Adrenal gland (tissue), 12 donors: ENCODE results near the gene MAGOH. TPM values are rescaled to one million over a fixed set of nuclear protein-coding genes. Genes with fewer than 3 reads are reported as not detected.

Experiments
- DNase-seq, 7 donors: peaks; one replicate each; pipeline ENCODE4 v3.0.0-alpha.2; 2019 to 2020
- H3K27ac ChIP-seq, 5 donors: fragments of 200-600 bp; sonication (generic) in 4 of 5; 1 replicate in 3 of 5; 2 replicates in 2 of 5; pipeline versions ENCODE4 v1.5.1 to v1.8.0; 2016 to 2020; ENCODE audit warnings: mild to moderate bottlenecking in 1 of 5
- H3K27me3 ChIP-seq: fragments of 200-600 bp; 2 replicates; pipeline ENCODE4 v1.8.0; 2021
- H3K36me3 ChIP-seq, 2 donors: fragments of 200-600 bp; replicated peaks in 1 of 2; 1 replicate in 1 of 2; 2 replicates in 1 of 2; pipeline versions ENCODE4 v1.5.1 to v1.8.0; 2018 to 2022
- H3K4me1 ChIP-seq, 2 donors: fragments of 200-600 bp; replicated peaks in 1 of 2; 1 replicate in 1 of 2; 2 replicates in 1 of 2; pipeline versions ENCODE4 v1.5.1 to v1.8.0; 2018 to 2021
- H3K4me3 ChIP-seq, 4 donors: fragments of 200-600 bp; sonication (generic) in 3 of 4; one replicate each; pipeline ENCODE4 v1.5.1; 2016 to 2018
- H3K9me3 ChIP-seq, 3 donors: fragments of 200-600 bp; sonication (generic) in 1 of 3; replicated peaks in 1 of 3; 1 replicate in 2 of 3; 2 replicates in 1 of 3; pipeline versions ENCODE4 v1.5.1 to v1.8.0; 2016 to 2021
- CTCF ChIP-seq, 6 experiments: fragments of 450-650 bp in 4 of 6; fragments of 200-600 bp in 2 of 6; sonication (generic) in 1 of 6; IDR thresholded peaks; 1 replicate in 5 of 6; 2 replicates in 1 of 6; pipeline versions ENCODE4 v1.5.1 to v1.8.0; 2016 to 2021; ENCODE audit warnings: antibody characterized with exemption in 6 of 6, mild to moderate bottlenecking in 2 of 6, moderate library complexity in 1 of 6
- POLR2A ChIP-seq, 2 donors: fragments of 450-650 bp; IDR thresholded peaks; one replicate each; pipeline ENCODE4 v1.6.1; 2017; ENCODE audit warnings: antibody characterized with exemption in 2 of 2, mild to moderate bottlenecking in 2 of 2, moderate library complexity in 1 of 2
- WGBS, 4 donors: extraction: QIAGEN DNeasy Blood & Tissue Kit in 2 of 4; methylation state at CpG; one replicate each; pipeline versions ENCODE4 v1.1.5 to v1.1.7; 2013 to 2017; 5-methylcytosine and 5-hydroxymethylcytosine counted together
- intact Hi-C, 2 donors: fragments of 100-400 bp; cut with DNase I; formaldehyde crosslinking; loops; one replicate each; pipeline versions ENCODE4 v1.14.1 to v1.15.0; 2022 to 2023
- polyA plus RNA-seq, 3 donors: library from polyadenylated mRNA; stranded (reverse); fragments of 200-250 nt in 2 of 3; fragments of 350-450 nt in 1 of 3; fragmentation: Illumina TruSeq in 1 of 3; extraction: RNeasy Lipid Tissue Mini Kit (QIAGEN cat#74804) in 1 of 3; gene quantifications; one replicate each; pipeline ENCODE4 v1.2.3, GENCODE V29; 2013 to 2014
- total RNA-seq, 9 donors: library from RNA; depleted of rRNA in 4 of 9; stranded (reverse); fragments of >200 nt in 4 of 9; fragments of 120-200 nt in 1 of 9; fragmentation: NEBNext Ultra II Directional in 1 of 9; extraction: Animal tissue kit (Norgen Biotek cat#: 25700) in 1 of 9; gene quantifications; one replicate each; pipeline versions ENCODE4 v1.1.0 to v1.2.4, GENCODE V29; 2013 to 2023
- donor health status: healthy with polysubstance abuse.
- donor health status: Bipolar disorder and iron deficiency.
- donor health status: DM: yes; HTN: yes; CAD: no.
- donor health status: DM: no; HTN: no; CAD: no.
- donor health status: DM: no; HTN: no; CAD: no.
- donor health status: DM: yes; HTN: yes; CAD: no.

Gene MAGOH
- total and polyA plus RNA-seq, 12 donors: 14.5 to 119 (median 33.3) TPM

GRCh38 chr1:53256511-53257453 is 18.5 kb upstream of the MAGOH start:
- Histone ChIP-seq H3K4me3 (no peak overlapping the region), H3K27ac (no peak overlapping the region), H3K36me3 (no peaks in the 10 kb centered on the region), H3K4me1 (peaks cover 0 to 5% of the 10 kb centered on the region in 2 donors), H3K9me3 (no peaks in the 10 kb centered on the region), H3K27me3 (no peaks in the 10 kb centered on the region)
- TF ChIP-seq POLR2A (IDR thresholded peaks at IDR 0.05): no peak
- no peak for TF ChIP-seq CTCF (IDR thresholded peaks at IDR 0.05)
- 92 to 94% (median 93%) methylated on average over 11 of the region's 11 CpGs for WGBS, 4 donors
- intact Hi-C loops: no loop called here
- DNase-seq: no peak

GRCh38 chr1:53255031-53255430 is 16.7 kb upstream of the MAGOH start:
- no peaks in the 10 kb centered on the region for H3K9me3 ChIP-seq
- H3K27me3 ChIP-seq: no peaks in the 10 kb centered on the region
- peaks cover 0 to 5% of the 10 kb centered on the region in 2 donors for H3K4me1 ChIP-seq
- WGBS, 4 donors: 94 to 99% (median 97%) methylated on average over 4 of the region's 4 CpGs
- intact Hi-C loops: no loop called here
- H3K4me3 ChIP-seq: no peak overlapping the region
- TF ChIP-seq POLR2A (IDR thresholded peaks at IDR 0.05) (no peak), CTCF (IDR thresholded peaks at IDR 0.05) (no peak)
- H3K36me3 ChIP-seq: no peaks in the 10 kb centered on the region
- no peak overlapping the region for H3K27ac ChIP-seq
- DNase-seq: no peak

GRCh38 chr1:53254011-53254640 is 15.8 kb upstream of the MAGOH start:
- 47 to 57% (median 51%) methylated on average over 4 of the region's 4 CpGs for WGBS, 4 donors
- Histone ChIP-seq H3K36me3 (no peaks in the 10 kb centered on the region), H3K9me3 (no peaks in the 10 kb centered on the region), H3K27ac (no peak overlapping the region), H3K4me3 (no peak overlapping the region), H3K27me3 (no peaks in the 10 kb centered on the region), H3K4me1 (peaks cover 0 to 5% of the 10 kb centered on the region in 2 donors)
- TF ChIP-seq CTCF (IDR thresholded peaks at IDR 0.05): no peak
- TF ChIP-seq POLR2A (IDR thresholded peaks at IDR 0.05): no peak
- no peak for DNase-seq
- intact Hi-C loops: no loop called here

GRCh38 chr1:53250325-53250724 is 12.0 kb upstream of the MAGOH start:
- peaks cover 0 to 5% of the 10 kb centered on the region in 2 donors for H3K4me1 ChIP-seq
- H3K9me3 ChIP-seq: no peaks in the 10 kb centered on the region
- no peaks in the 10 kb centered on the region for H3K36me3 ChIP-seq
- TF ChIP-seq POLR2A (IDR thresholded peaks at IDR 0.05): no peak
- no peak for TF ChIP-seq CTCF (IDR thresholded peaks at IDR 0.05)
- H3K27ac ChIP-seq: no peak overlapping the region
- WGBS, 4 donors: 80 to 93% (median 84%) methylated on average over 4 of the region's 4 CpGs
- intact Hi-C loops: no loop called here
- no peaks in the 10 kb centered on the region for H3K27me3 ChIP-seq
- DNase-seq: no peak
- H3K4me3 ChIP-seq: no peak overlapping the region
